IMR-90 (cell line): ENCODE results near the gene ZNF175. TPM values are rescaled to one million over a fixed set of nuclear protein-coding genes. Genes with fewer than 3 reads are reported as not detected.

Experiments
- ATAC-seq: fragments of 200-7000 bp; cut with Tn5 transposase; 2 replicates; pipeline ENCODE4 v1.9.1; 2020; ENCODE audit warnings: low read depth, mild to moderate bottlenecking, moderate library complexity
- BruUV-seq: library from RNA; stranded (reverse); fragments of 400-500 nt; replicated peaks from 2 replicates; lab custom pipeline; 2021; lab: Mats Ljungman, UMichigan
- CTCF ChIA-PET: fragments of 300-600 bp; formaldehyde crosslinking; extraction: SDS; loops from one replicate; lab custom pipeline; 2021; ENCODE audit warnings: antibody characterized with exemption; lab: Yijun Ruan, JAX
- POLR2A ChIA-PET: fragments of 300-600 bp; sonication (Branson Sonifier 250); formaldehyde crosslinking; loops from one replicate; lab custom pipeline; 2022; ENCODE audit warnings: antibody characterized with exemption; ENCODE audit not compliant: unreplicated experiment; lab: Charles Lee
- DNase-seq: peaks from one replicate; pipeline ENCODE4 v3.0.0; 2013
- H2AFZ ChIP-seq: replicated peaks from 2 replicates; pipeline ENCODE3; 2013; ENCODE audit warnings: low read length, mild to moderate bottlenecking; ENCODE audit not compliant: poor library complexity
- H2AK5ac ChIP-seq: 2 replicates; pipeline ENCODE4 v1.6.1; 2013; ENCODE audit warnings: low read depth, low read length, inconsistent platforms
- H2AK9ac ChIP-seq: replicated peaks from 2 replicates; pipeline ENCODE3; 2013; ENCODE audit warnings: mild to moderate bottlenecking, low read depth, low read length, moderate library complexity; ENCODE audit not compliant: poor library complexity
- H2BK120ac ChIP-seq: 2 replicates; pipeline ENCODE4 v1.6.1; 2013; ENCODE audit warnings: low read depth, low read length, inconsistent platforms
- H2BK15ac ChIP-seq: 3 replicates; pipeline ENCODE4 v1.6.1; 2013; ENCODE audit warnings: low read depth, low read length, inconsistent platforms
- H2BK20ac ChIP-seq: 2 replicates; pipeline ENCODE4 v1.6.1; 2013; ENCODE audit warnings: low read depth, mild to moderate bottlenecking, inconsistent platforms, low read length, moderate library complexity
- H2BK5ac ChIP-seq: 2 replicates; pipeline ENCODE4 v1.6.1; 2013; ENCODE audit warnings: mild to moderate bottlenecking, low read depth, low read length, inconsistent platforms; ENCODE audit not compliant: poor library complexity, severe bottlenecking
- H3K14ac ChIP-seq: replicated peaks from 2 replicates; pipeline ENCODE4 v1.6.1; 2013; ENCODE audit warnings: low read depth, low read length, inconsistent platforms
- H3K18ac ChIP-seq: 2 replicates; pipeline ENCODE4 v1.6.1; 2013; ENCODE audit warnings: low read depth, low read length, control low read depth
- H3K23ac ChIP-seq: 2 replicates; pipeline ENCODE4 v1.6.1; 2013; ENCODE audit warnings: low read depth, low read length, inconsistent platforms
- H3K27ac ChIP-seq: 2 replicates; pipeline ENCODE4 v1.5.1; 2013; ENCODE audit warnings: mild to moderate bottlenecking, control low read depth, low read length; ENCODE audit not compliant: insufficient read depth
- H3K27me3 ChIP-seq: 2 replicates; pipeline ENCODE4 v1.6.1; 2013; ENCODE audit warnings: low read length; ENCODE audit not compliant: control insufficient read depth, insufficient read depth
- H3K36me3 ChIP-seq: 2 replicates; pipeline ENCODE4 v1.6.1; 2013; ENCODE audit warnings: low read length, mixed read lengths; ENCODE audit not compliant: control insufficient read depth, insufficient read depth
- H3K4ac ChIP-seq: 2 replicates; pipeline ENCODE4 v1.6.1; 2013; ENCODE audit warnings: low read depth, low read length, inconsistent platforms
- H3K4me1 ChIP-seq: 2 replicates; pipeline ENCODE4 v1.6.1; 2013; ENCODE audit warnings: low read length, mixed read lengths; ENCODE audit not compliant: control insufficient read depth, insufficient read depth
- H3K4me2 ChIP-seq: 2 replicates; pipeline ENCODE4 v1.6.1; 2013; ENCODE audit warnings: low read depth, mild to moderate bottlenecking, control low read depth, low read length, moderate library complexity
- H3K4me3 ChIP-seq: 2 replicates; pipeline ENCODE4 v1.5.1; 2013; ENCODE audit warnings: low read depth, mild to moderate bottlenecking, control low read depth, low read length, moderate library complexity; ENCODE audit not compliant: insufficient read depth
- H3K56ac ChIP-seq: 2 replicates; pipeline ENCODE4 v1.6.1; 2013; ENCODE audit warnings: low read length, inconsistent platforms; ENCODE audit not compliant: insufficient read depth; ENCODE audit errors: extremely low read depth
- H3K79me1 ChIP-seq, 2 experiments: 2 replicates each; pipeline ENCODE4 v1.6.1; 2013; ENCODE audit warnings: low read length in 2 of 2, inconsistent platforms in 1 of 2, low read depth in 1 of 2
- H3K9ac ChIP-seq: 2 replicates; pipeline ENCODE4 v1.6.1; 2013; ENCODE audit warnings: low read depth, low read length, control low read depth
- H3K9me1 ChIP-seq: 2 replicates; pipeline ENCODE4 v1.6.1; 2013; ENCODE audit warnings: low read length, inconsistent platforms; ENCODE audit not compliant: insufficient read depth
- H3K9me3 ChIP-seq: 2 replicates; pipeline ENCODE4 v1.6.1; 2013; ENCODE audit warnings: low read length; ENCODE audit not compliant: control insufficient read depth, insufficient read depth
- H4K20me1 ChIP-seq: 2 replicates; pipeline ENCODE4 v1.6.1; 2013; ENCODE audit warnings: low read length, inconsistent platforms; ENCODE audit not compliant: insufficient read depth
- H4K5ac ChIP-seq: 2 replicates; pipeline ENCODE4 v1.6.1; 2013; ENCODE audit warnings: mild to moderate bottlenecking, low read depth, low read length, control low read depth
- H4K8ac ChIP-seq, 2 experiments: 2 replicates each; pipeline ENCODE4 v1.6.1; 2013; ENCODE audit warnings: low read depth in 2 of 2, low read length in 2 of 2, control low read depth in 1 of 2, inconsistent platforms in 1 of 2
- H4K91ac ChIP-seq: 2 replicates; pipeline ENCODE4 v1.6.1; 2013; ENCODE audit warnings: low read depth, low read length, inconsistent platforms; ENCODE audit not compliant: insufficient read depth
- BHLHE40 ChIP-seq: fragments of 150-350 bp; IDR thresholded peaks from 2 replicates; pipeline ENCODE4 v1.6.1; 2016; ENCODE audit warnings: mild to moderate bottlenecking, low read depth, low read length
- CHD1 ChIP-seq: IDR thresholded peaks from 2 replicates; pipeline ENCODE4 v1.6.1; 2012; ENCODE audit warnings: low read depth, low read length, improper control_type of control experiment
- FOS ChIP-seq: fragments of 150-350 bp; IDR thresholded peaks from 2 replicates; pipeline ENCODE4 v1.6.1; 2016; ENCODE audit warnings: low read depth, low read length
- MAFK ChIP-seq: IDR thresholded peaks from 2 replicates; pipeline ENCODE4 v1.6.1; 2012; ENCODE audit warnings: low read depth, low read length, improper control_type of control experiment
- MAZ ChIP-seq: IDR thresholded peaks from 2 replicates; pipeline ENCODE4 v1.6.1; 2012; ENCODE audit warnings: low read depth, mild to moderate bottlenecking, low read length, improper control_type of control experiment, moderate library complexity, borderline replicate concordance
- MXI1 ChIP-seq: IDR thresholded peaks from 2 replicates; pipeline ENCODE4 v1.6.1; 2012; ENCODE audit warnings: low read depth, mild to moderate bottlenecking, low read length, moderate library complexity, borderline replicate concordance
- NFE2L2 ChIP-seq: fragments of 150-350 bp; IDR thresholded peaks from 2 replicates; pipeline ENCODE4 v1.6.1; 2016; ENCODE audit warnings: low read depth, mild to moderate bottlenecking, low read length
- RAD21 ChIP-seq: IDR thresholded peaks from 2 replicates; pipeline ENCODE4 v1.6.1; 2012; ENCODE audit warnings: low read length, improper control_type of control experiment
- RCOR1 ChIP-seq: IDR thresholded peaks from 2 replicates; pipeline ENCODE4 v1.6.1; 2012; ENCODE audit warnings: mild to moderate bottlenecking, low read length, improper control_type of control experiment; ENCODE audit not compliant: insufficient replicate concordance
- RFX5 ChIP-seq: IDR thresholded peaks from 2 replicates; pipeline ENCODE4 v1.8.0; 2012; ENCODE audit warnings: low read depth, mild to moderate bottlenecking, low read length, moderate library complexity
- WGBS, 2 experiments: methylation state at CpG; one replicate each; pipeline versions ENCODE4 v1.1.5 to v1.1.7; 2013; ENCODE audit warnings: missing lambda C conversion rate in 2 of 2; ENCODE audit not compliant: insufficient read length in 1 of 2; ENCODE audit errors: extremely low coverage in 2 of 2; 5-methylcytosine and 5-hydroxymethylcytosine counted together
- dilution Hi-C: fragments of 300-500 bp; cut with HindIII; formaldehyde crosslinking; loops from one replicate; pipeline ENCODE4 v1.14.3; 2018; ENCODE audit warnings: low sequenced_read_pairs; ENCODE audit not compliant: unreplicated experiment
- in situ Hi-C: fragments of 300-500 bp; cut with MboI; formaldehyde crosslinking; loops from 3 replicates; pipeline ENCODE4 v1.14.3; 2019; ENCODE audit warnings: low sequenced_read_pairs, inconsistent platforms, mixed read lengths
- intact Hi-C: fragments of 100-400 bp; cut with micrococcal nuclease; formaldehyde crosslinking; loops from 2 replicates; pipeline ENCODE4 v1.10.0; 2022
- polyA plus RNA-seq, 3 experiments: library from polyadenylated mRNA; depleted of rRNA; stranded (reverse); fragments of >200 nt; gene quantifications; 2 replicates each; pipeline ENCODE4 v1.2.3, GENCODE V29; 2012; ENCODE audit warnings: low replicate concordance in 1 of 3
- total RNA-seq: library from RNA; depleted of rRNA; stranded (reverse); fragments of >200 nt; gene quantifications from 2 replicates; pipeline ENCODE4 v1.2.3, GENCODE V29; 2012
- TF ChIP-seq, protein P1 (sequence below): fragments of 150-350 bp; IDR thresholded peaks from 2 replicates; pipeline ENCODE4 v1.6.1; 2017; ENCODE audit warnings: mild to moderate bottlenecking, antibody characterized with exemption, low read length, low read depth
- TF ChIP-seq, protein P2 (sequence below): conservative IDR thresholded peaks from 2 replicates; pipeline ENCODE4 v1.5.1; 2012; ENCODE audit warnings: mild to moderate bottlenecking, low read depth, low read length, improper control_type of control experiment
- TF ChIP-seq, protein P3 (sequence below): fragments of 150-350 bp; IDR thresholded peaks from 2 replicates; pipeline ENCODE4 v1.6.1; 2016; ENCODE audit warnings: low read depth, mild to moderate bottlenecking, low read length, moderate library complexity, borderline replicate concordance

The ZNF175 gene
- total and polyA plus RNA-seq, 2 of the 4 experiments (the other 2 are of a cell fraction), result 3.6 to 8.4 TPM

DNA sequence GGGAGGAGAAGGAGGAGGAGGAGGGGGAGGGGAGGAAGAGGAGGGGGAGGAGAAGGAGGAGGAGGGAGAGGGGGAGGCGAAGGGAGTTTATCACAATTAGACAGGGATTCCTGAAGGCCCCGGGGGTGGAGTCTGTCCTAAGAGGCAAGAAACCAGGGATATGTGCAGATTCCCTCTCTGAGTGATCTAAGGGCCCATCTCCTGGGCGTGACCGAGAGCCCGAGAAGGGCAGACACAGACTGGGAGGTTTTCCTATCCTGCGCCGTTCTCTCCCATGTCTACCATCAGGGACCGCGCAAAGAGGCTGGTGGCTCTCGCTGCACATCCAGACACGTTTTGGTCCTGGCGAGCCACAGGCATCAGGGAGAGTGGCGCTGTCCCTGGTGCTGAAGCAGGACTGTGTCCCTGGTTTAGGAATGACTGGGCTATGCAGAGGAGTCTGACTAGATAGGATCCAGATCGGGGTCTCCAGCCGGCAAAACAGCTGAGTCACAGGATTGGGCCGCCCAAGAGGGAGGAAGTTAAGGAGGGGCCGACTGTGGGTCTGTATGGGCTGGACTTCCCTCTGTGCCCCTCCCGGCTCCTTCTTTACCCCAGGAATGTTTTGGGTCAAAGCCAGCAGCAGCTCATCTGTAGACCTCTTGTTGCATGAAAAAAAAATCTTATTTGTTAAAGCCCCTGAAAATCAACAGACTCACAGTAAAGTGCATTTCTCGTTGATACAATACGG lies 17.9 kb upstream of the ZNF175 start:
- Histone ChIP-seq H4K91ac (no peak overlapping the region), H3K14ac (no peak overlapping the region), H3K4ac (no peak overlapping the region), H2BK120ac (no peak overlapping the region), H3K9me1 (no peaks in the 10 kb centered on the region), H3K79me1 (no peaks in the 10 kb centered on the region), H3K4me2 (no peak overlapping the region), H2AK9ac (no peak overlapping the region), H3K4me3 (no peak overlapping the region), H4K20me1 (no peaks in the 10 kb centered on the region), H3K23ac (no peak overlapping the region), H2BK20ac (no peak overlapping the region), H2AFZ (peak overlapping the region; percentile 49), H2BK5ac (no peak overlapping the region), H3K56ac (no peak overlapping the region), H3K4me1 (no peaks in the 10 kb centered on the region), H3K27ac (no peak overlapping the region), H3K9ac (no peak overlapping the region), H3K9me3 (peaks cover 3% of the 10 kb centered on the region; the same call in 1 of the 2 replicates), H3K18ac (no peak overlapping the region), H3K36me3 (no peaks in the 10 kb centered on the region), H3K27me3 (no peaks in the 10 kb centered on the region), H4K5ac (no peak overlapping the region), H2BK15ac (no peak overlapping the region), H4K8ac (no peak overlapping the region), H2AK5ac (no peak overlapping the region)
- TF ChIP-seq NFE2L2 (no peak), CHD1 (no peak), MAZ (no peak), FOS (no peak), RCOR1 (no peak), RAD21 (no peak), BHLHE40 (no peak), MXI1 (no peak; the same call in 1 of the 2 replicates), RFX5 (no peak), MAFK (no peak)
- TF ChIP-seq, protein P1, sequence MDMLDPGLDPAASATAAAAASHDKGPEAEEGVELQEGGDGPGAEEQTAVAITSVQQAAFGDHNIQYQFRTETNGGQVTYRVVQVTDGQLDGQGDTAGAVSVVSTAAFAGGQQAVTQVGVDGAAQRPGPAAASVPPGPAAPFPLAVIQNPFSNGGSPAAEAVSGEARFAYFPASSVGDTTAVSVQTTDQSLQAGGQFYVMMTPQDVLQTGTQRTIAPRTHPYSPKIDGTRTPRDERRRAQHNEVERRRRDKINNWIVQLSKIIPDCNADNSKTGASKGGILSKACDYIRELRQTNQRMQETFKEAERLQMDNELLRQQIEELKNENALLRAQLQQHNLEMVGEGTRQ, result no peak
- TF ChIP-seq, protein P2, sequence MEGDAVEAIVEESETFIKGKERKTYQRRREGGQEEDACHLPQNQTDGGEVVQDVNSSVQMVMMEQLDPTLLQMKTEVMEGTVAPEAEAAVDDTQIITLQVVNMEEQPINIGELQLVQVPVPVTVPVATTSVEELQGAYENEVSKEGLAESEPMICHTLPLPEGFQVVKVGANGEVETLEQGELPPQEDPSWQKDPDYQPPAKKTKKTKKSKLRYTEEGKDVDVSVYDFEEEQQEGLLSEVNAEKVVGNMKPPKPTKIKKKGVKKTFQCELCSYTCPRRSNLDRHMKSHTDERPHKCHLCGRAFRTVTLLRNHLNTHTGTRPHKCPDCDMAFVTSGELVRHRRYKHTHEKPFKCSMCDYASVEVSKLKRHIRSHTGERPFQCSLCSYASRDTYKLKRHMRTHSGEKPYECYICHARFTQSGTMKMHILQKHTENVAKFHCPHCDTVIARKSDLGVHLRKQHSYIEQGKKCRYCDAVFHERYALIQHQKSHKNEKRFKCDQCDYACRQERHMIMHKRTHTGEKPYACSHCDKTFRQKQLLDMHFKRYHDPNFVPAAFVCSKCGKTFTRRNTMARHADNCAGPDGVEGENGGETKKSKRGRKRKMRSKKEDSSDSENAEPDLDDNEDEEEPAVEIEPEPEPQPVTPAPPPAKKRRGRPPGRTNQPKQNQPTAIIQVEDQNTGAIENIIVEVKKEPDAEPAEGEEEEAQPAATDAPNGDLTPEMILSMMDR, result no peak
- TF ChIP-seq, protein P3, sequence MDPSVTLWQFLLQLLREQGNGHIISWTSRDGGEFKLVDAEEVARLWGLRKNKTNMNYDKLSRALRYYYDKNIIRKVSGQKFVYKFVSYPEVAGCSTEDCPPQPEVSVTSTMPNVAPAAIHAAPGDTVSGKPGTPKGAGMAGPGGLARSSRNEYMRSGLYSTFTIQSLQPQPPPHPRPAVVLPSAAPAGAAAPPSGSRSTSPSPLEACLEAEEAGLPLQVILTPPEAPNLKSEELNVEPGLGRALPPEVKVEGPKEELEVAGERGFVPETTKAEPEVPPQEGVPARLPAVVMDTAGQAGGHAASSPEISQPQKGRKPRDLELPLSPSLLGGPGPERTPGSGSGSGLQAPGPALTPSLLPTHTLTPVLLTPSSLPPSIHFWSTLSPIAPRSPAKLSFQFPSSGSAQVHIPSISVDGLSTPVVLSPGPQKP, result no peak
- in situ Hi-C loops, result no loop called here
- no TSS peak for BruUV-seq
- ChIA-PET CTCF (no interaction called here), POLR2A (no interaction called here)
- ATAC-seq (peak; percentile 90), DNase-seq (peak; percentile 47)
- dilution Hi-C loops, result no loop called here
- intact Hi-C loops, result loop anchor here (1.0 to 5.0 kb wide), 2 partner anchors 55 to 131 kb away; no protein-coding TSS in a partner anchor
- WGBS, 2 experiments, result 0% methylated on average over 4 of the region's 20 CpGs; no CpG with 5 or more reads in 1 of the 2 experiments
